GM19043 (cell line): ENCODE data around the gene C2CD2.
"Not testable (repeated sequence)": the region's sequence is repeated elsewhere in the genome, so short reads cannot be mapped to it uniquely, and the experiment has no call there.

Experiments used
- ATAC-seq: cut with Tn5 transposase; IDR thresholded peaks from one replicate; pipeline ENCODE4 v1.9.1; 2021; ENCODE audit warnings: low read depth; ENCODE audit not compliant: unreplicated experiment

Gene C2CD2

GRCh38 chr21:41953831-41954653 is at the start of gene C2CD2:
TSS of gene C2CD2 (minus strand) at chr21:41954018. CDS start at chr21:41953648, 370 bp downstream.
- no peak for ATAC-seq

- no peak for ATAC-seq
Measured at GRCh38 chr21:42003051-42003461, 49.2 kb upstream of the C2CD2 start.

- ATAC-seq = peak; percentile 76
Measured at GRCh38 chr21:42002421-42002958, 48.7 kb upstream of the C2CD2 start.

- no peak for ATAC-seq
Measured at GRCh38 chr21:42001781-42002180, 48.0 kb upstream of the C2CD2 start.

- ATAC-seq = no peak
Measured at GRCh38 chr21:42000908-42001307, 47.1 kb upstream of the C2CD2 start.

GRCh38 chr21:41997657-41998056 is 43.8 kb upstream of the C2CD2 start:
- no peak for ATAC-seq

GRCh38 chr21:41995577-41995976 is 41.8 kb upstream of the C2CD2 start:
- ATAC-seq = no peak

GRCh38 chr21:41994613-41995012 is 40.8 kb upstream of the C2CD2 start:
- ATAC-seq = not testable (repeated sequence)

GRCh38 chr21:41993744-41994143 is 39.9 kb upstream of the C2CD2 start:
- no peak for ATAC-seq

- no peak for ATAC-seq
Measured at GRCh38 chr21:41992576-41992975, 38.8 kb upstream of the C2CD2 start.

GRCh38 chr21:41991659-41992058 is 37.8 kb upstream of the C2CD2 start:
- ATAC-seq = no peak

- ATAC-seq = no peak
Measured at GRCh38 chr21:41989698-41990097, 35.9 kb upstream of the C2CD2 start.

GRCh38 chr21:41987310-41987709 is 33.5 kb upstream of the C2CD2 start:
- no peak for ATAC-seq

GRCh38 chr21:41985662-41986416 is 32.0 kb upstream of the C2CD2 start:
- no peak for ATAC-seq

GRCh38 chr21:41983229-41983628 is 29.4 kb upstream of the C2CD2 start:
- no peak for ATAC-seq

GRCh38 chr21:41980561-41980960 is 26.7 kb upstream of the C2CD2 start:
- no peak for ATAC-seq

- no peak for ATAC-seq
Measured at GRCh38 chr21:41979751-41980369, 26.0 kb upstream of the C2CD2 start.

- ATAC-seq = no peak
Measured at GRCh38 chr21:41979335-41979734, 25.5 kb upstream of the C2CD2 start.

GRCh38 chr21:41977034-41977950 is 23.5 kb upstream of the C2CD2 start:
- no peak for ATAC-seq

- ATAC-seq = no peak
Measured at GRCh38 chr21:41976611-41977010, 22.8 kb upstream of the C2CD2 start.
